GM04503 (cell line): ENCODE data around the gene P2RY11.

Experiments used
- DNase-seq: peaks from one replicate; pipeline ENCODE4 v3.0.0-alpha.2; 2012; ENCODE audit warnings: low read depth

Gene P2RY11

DNA sequence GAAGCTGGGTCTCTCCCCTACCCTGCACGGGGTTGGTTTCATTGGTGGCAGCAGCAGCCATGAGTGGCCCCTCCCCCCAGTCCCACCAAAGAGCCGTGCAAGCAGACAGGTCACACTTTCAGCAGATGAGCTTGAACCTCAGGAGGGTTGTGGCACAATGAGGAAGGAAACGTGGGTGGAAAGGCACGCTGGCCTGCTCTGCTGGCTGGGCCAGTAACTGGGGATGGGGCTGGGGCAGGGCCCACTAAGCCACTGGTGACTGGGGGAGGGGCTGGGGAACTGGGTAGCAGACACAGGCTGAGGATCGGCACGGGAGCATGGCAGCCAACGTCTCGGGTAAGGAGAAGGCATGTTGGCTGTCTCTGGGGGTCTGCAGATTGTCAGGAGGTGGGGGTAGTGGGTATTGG, at the start of gene P2RY11:
P2RY11 (plus strand) TSS at position 289 of the 407 bp plus-strand sequence; CDS start at position 318, 29 bp downstream.
- DNase-seq: no peak

DNA sequence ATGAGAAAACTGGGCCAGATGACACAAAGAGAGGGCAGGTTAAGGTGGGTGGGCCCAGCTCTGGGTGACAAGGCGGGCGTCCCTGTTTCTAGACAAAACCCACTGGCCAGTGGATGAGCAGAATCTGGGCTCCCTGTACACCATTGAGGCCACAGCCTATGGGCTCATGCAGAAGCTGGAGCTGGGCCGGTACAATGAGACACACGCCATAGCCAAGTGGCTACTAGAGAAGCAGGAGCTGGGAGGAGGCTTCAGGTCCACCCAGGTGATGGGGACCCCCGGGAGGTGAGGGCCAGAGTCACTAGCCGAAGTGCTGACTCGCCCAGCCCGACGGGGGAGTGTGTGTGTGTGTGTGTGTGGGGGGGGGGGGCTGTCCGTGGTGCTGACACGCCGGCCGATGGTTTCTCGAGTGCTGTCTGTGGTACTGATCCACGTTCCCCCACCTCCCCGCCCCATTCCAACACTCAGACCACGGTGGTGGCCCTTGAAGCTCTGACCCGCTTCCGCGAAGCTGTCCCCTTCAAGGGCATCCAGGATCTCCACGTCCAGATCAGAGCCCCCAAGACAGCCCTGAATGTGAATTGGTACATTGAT, 49.7 kb upstream of the P2RY11 start:
- no peak for DNase-seq

- DNase-seq: no peak
Measured at GRCh38 chr19:10068205-10068604, 43.3 kb upstream of the P2RY11 start.

DNA sequence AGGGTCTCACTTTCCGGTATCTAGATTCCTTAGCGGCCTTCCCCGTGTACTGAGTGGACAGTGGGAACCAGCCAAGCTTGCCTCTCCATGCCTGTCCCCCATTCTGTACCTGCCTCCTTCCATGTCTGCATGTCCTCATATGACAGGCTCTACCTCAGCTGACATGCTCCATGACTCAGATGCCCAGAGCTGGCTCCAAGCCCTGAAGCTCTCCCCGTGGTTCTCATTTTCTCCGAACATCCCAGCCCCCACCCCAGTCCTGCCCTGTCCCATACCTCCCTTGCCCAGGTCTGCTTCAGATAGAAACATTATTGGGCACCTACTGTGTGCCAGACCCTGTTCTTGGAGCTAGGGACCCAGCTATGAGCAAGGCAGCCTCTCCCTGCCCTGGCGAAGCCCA, 42.4 kb upstream of the P2RY11 start:
- no peak for DNase-seq

- DNase-seq: no peak
Measured at GRCh38 chr19:10070730-10071446, 40.6 kb upstream of the P2RY11 start.

DNA sequence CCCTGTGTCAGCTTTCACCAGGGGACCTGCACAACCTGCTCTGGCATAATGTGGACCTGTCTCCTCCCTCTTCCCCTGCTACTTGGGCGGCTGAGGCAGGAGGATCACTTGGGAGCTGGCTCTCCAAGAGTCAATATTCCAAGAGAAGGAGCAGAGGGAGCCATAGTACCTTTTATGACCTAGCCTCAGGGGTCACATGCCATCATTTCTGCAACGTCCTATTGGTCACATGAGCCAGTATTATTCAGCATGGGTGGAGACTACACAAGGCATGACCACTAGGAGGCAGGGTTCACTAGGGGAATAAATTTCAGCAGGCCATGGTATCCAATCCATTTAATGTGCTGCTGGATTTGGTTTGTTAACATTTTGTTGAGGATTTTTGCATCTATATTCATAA, 37.3 kb upstream of the P2RY11 start:
- DNase-seq: no peak

DNA sequence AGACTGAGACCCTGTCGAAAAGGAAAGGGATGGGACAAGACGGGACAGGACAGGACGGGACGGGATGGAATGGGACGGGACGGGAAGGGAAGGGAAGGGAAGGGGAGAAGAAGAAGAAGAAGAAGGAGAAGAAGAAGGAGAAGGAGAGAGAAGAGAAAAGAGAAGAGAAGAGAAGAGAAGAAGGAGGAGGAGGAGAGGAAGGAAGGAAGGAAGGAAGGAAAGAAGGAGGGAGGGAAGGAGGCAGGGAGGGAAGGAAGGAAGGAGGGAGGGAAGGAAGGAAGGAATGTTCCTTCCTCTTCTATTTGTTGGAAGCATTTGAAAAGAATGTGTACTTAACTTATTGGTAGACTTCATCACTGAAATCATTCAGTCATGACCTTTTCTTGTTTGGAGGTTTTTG, 35.0 kb upstream of the P2RY11 start:
- no peak for DNase-seq

DNA sequence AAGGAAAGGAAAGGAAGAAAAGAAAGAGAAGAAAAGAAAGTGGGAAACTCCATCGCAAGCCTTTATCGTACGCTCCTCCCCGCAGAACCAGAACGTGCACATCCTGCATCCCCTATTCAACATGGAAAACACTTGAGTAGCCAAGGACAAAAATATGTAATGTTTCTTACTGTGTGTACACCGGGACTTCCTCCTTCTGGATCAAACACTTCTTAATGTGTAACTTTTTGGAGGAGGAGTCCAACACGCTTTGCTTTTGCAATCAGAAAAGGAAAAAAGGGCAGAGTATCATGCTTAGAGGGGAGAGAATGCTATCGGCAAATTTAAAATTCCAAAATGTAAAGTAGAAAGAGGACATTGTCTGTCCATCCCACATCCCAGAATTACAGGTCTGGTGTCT, 33.2 kb upstream of the P2RY11 start:
- no peak for DNase-seq

- no peak for DNase-seq
Measured at GRCh38 chr19:10079031-10079453, 32.5 kb upstream of the P2RY11 start.

- no peak for DNase-seq
Measured at GRCh38 chr19:10083911-10084310, 27.6 kb upstream of the P2RY11 start.

DNA sequence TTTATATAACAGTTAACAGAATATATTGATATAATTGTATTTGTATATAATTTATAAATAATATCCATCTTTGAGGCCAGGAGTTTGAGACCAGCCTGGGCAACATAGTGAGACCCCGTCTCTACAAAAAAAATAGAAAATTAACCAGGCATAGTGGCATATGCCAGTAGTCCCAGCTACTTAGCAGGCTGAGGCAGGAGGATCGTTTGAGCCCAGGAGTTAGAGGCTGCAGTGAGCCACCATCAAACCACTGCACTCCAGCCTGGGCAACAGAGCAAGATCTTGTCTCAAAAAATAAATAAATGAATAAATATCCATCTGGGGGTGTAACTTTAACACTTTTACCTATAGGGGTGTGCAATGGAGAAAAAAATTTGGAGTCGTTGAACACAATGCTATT, 26.7 kb upstream of the P2RY11 start:
- DNase-seq: no peak

DNA sequence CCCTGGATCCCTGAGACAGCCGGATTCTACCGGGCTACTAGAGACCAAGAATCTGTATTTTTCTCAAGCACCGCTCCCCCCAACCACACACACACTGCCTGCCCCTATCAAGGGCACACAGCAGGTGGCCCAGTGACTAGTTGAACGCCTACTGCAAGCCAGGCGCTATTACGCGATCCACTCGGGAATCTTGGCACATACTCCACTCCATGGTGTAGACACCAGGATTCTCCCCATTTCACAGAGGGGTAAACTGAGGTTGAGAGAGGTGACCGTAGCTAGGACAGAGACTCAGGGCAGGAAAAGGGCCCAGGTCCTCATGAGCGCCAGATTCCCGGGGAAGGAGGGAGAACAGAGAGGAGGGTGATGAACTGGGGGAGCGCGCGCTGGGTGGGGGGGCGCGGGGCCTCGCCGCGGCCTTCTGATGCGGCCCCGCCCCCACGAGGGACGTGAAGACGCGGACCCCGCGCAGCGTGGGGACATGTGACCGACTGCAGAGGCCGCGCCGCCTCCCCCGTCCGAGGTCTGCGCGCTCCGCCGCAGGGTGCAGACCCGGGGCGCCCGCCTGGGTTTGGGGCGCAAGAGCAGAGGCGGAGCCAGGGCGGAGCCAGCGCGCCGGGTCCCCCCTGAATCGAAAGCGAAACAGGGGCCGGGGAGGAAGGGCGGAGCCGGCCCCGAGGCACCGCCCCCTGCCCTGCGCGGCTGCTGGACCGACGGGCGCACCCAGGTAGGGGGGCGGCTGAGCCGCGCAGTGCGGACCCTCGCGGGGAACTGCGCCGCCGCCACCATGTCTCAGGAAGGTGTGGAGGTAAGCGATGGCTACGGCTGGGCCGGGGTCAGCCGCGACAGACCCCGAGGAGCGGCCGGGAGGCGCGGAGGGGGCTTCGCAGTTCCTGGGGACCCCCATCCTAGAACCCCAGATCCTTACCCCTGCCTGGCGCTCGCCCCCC, 25.6 kb upstream of the P2RY11 start, which contains the start of gene SHFL:
SHFL (plus strand) TSS at position 677 of the 950 bp plus-strand sequence; CDS start at position 788, 111 bp downstream.
- no peak for DNase-seq

GRCh38 chr19:10086591-10087192, 24.8 kb upstream of the P2RY11 start:
- DNase-seq: no peak

GRCh38 chr19:10087296-10088061, 24.0 kb upstream of the P2RY11 start:
- DNase-seq: no peak

DNA sequence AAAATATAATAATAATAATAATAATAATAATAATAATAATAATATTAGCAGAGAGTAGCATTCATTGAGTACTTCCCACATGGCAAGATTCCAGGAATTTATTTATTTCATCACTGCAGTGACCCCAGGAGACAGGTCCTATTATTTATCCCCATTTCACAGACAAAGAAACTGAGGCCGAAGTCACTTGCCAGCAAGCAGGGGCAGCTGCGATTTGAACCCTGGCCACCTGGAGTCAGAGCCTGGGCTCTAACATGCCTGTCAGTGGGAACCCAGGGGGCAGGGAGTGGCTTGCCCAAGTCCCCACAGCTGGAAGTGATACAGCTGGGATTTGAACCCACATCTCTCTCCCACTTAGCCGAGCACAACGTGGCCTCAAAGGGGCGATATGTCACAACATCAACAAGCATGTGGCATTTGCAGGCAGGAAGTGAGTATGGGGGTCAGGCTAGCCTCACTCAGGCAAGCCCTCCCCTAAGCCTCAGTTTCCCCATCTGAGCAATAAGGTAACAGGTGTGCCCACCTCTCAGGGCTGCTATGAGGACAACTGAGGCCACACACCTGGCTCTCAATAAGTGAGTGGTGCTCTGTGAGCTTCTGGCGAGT, 22.4 kb upstream of the P2RY11 start:
- no peak for DNase-seq

DNA sequence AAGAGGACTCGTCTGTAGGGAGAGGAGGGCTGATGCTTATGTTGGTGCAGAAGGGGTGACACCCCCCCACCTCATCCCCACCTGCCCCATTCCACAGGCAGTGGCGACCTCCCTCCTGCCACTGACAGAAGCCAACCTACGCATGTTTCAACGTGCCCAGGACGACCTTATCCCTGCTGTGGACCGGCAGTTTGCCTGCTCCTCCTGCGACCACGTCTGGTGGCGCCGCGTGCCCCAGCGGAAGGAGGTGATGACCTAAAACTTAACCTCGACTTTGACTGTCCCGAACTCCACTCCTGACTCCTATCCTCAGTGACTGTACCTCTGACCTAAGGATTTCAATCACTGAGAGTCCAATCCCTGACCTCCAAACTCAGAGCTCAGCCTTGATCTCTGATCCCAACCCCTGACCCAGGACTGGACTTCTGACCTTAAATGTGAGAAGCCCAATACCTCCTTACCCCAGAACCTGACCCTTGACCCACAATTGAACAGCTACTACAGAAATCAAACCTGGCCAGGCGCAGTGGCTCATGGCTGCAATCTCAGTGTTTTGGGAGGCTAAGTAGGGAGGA, 21.6 kb upstream of the P2RY11 start:
- DNase-seq: no peak

DNA sequence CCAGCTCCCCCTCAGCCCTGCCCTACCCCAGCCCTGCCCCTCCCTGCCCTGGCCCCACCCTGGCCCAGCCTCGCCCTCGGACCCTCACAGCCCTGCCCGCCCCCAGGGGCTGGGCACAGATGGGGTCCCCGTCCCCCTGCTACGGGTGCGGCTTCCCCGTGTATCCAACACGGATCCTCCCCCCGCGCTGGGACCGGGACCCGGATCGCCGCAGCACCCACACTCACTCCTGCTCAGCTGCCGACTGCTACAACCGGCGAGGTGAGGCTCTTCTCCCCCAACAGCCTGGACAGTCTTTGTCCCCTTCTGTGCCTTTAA, 20.2 kb upstream of the P2RY11 start:
- no peak for DNase-seq

DNA sequence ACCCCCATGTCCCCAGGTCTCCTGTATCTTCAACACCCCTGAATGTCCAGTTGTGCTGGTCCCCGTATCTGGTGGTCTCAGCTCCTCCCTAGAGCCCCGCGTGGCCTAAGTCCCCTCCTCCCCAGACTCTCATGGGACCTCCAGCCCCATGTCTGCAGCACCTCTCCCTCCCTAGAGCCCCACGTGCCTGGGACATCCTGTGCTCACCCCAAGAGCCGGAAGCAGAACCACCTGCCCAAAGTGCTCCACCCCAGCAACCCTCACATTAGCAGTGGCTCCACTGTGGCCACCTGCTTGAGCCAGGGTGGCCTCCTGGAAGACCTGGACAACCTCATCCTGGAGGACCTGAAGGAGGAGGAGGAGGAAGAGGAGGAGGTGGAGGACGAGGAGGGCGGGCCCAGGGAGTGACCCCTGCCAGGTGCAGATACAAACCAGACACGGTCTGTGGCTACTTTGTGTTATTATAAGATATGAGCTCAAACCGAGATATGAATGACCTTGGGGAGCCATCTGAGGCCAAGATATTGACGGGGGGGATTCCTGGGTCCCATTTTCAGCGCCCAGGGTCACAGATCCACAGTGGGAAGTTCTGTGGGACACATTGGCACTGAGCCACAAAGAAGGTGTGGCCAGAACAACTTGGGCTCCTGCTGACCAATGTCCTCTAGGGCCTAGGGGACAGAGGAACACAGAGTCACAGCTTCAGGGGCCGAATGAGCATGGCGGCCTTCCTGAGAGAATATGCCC, 19.4 kb upstream of the P2RY11 start:
- DNase-seq: no peak

GRCh38 chr19:10092648-10093294, 18.7 kb upstream of the P2RY11 start:
- no peak for DNase-seq
